Memory B cell (primary cell): ENCODE measurements around the gene CDH4.

Experiments
- ATAC-seq: fragments of 150-1000 bp; cut with Tn5 transposase; 2 replicates; pipeline ENCODE4 v1.10.0; 2021; ENCODE audit warnings: low read depth, mild to moderate bottlenecking, moderate library complexity
- DNase-seq, 2 donors: peaks; one replicate each; pipeline ENCODE4 v3.0.0; 2022; ENCODE audit warnings: low spot score in 2 of 2
- H3K27ac Mint-ChIP-seq: one replicate; pipeline ENCODE4 v1.8.0; 2022; ENCODE audit warnings: mild to moderate bottlenecking, moderate library complexity, mixed read lengths
- H3K27me3 Mint-ChIP-seq: one replicate; pipeline ENCODE4 v1.8.0; 2022; ENCODE audit warnings: mixed read lengths
- H3K36me3 Mint-ChIP-seq: one replicate; pipeline ENCODE4 v1.8.0; 2022; ENCODE audit warnings: mild to moderate bottlenecking, mixed read lengths
- H3K4me1 Mint-ChIP-seq: one replicate; pipeline ENCODE4 v1.8.0; 2022; ENCODE audit warnings: mixed read lengths
- H3K4me3 Mint-ChIP-seq: one replicate; pipeline ENCODE4 v1.8.0; 2022; ENCODE audit warnings: mild to moderate bottlenecking, moderate library complexity, mixed read lengths
- H3K9me3 Mint-ChIP-seq: one replicate; pipeline ENCODE4 v1.8.0; 2022; ENCODE audit warnings: mixed read lengths

The CDH4 gene

DNA sequence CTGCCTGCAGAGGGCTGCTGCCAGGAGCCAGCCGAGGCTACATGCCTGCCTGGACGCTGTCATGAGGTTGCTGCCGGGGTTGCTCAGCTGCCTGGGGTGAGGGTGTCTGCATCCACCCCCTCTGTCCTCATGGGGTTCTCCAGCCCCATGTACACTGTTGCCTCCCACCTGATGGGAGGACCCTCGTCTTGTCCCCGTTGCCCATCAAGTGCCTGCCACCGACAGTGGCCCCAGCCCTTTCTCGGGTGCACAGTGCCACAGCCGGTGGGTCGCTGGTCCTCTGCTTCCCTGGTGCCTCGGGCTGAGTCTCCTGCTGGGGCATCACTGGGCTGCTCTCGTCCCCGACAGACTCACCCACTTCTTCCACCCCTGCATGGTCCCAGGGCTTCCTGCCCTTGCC is 313.7 kb downstream of the CDH4 start:
- Mint-ChIP-seq H3K9me3 (peaks cover 2% of the 10 kb centered on the region), H3K4me1 (no peaks in the 10 kb centered on the region), H3K27me3 (peaks cover 1% of the 10 kb centered on the region), H3K27ac (no peak overlapping the region), H3K36me3 (no peaks in the 10 kb centered on the region), H3K4me3 (no peak overlapping the region)
- no peak for ATAC-seq
- no peak for DNase-seq

DNA sequence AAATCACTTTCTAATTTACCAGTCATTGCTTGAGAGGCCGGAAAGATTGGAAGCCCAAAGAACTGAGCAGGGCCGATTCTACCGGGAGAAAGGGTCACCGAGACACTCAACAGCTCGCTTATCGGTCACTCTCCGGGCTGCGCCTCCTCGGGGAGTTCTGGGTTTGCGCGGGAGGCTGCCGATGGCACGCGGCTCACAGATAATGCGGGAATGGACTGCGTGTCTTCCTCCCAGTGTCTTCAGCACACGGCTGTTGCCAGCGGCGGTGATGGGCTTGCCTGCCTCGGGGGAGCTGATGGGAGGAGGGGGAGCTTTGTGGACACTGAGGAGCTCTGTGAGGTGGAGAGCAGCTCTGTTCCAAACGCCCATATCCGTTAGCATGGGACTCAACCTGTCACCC is 314.6 kb downstream of the CDH4 start:
- H3K4me1 Mint-ChIP-seq, result no peaks in the 10 kb centered on the region
- H3K27me3 Mint-ChIP-seq, result peaks cover 1% of the 10 kb centered on the region
- ATAC-seq (no peak), DNase-seq (no peak)
- no peak overlapping the region for H3K4me3 Mint-ChIP-seq
- no peaks in the 10 kb centered on the region for H3K36me3 Mint-ChIP-seq
- H3K27ac Mint-ChIP-seq, result no peak overlapping the region
- peaks cover 2% of the 10 kb centered on the region for H3K9me3 Mint-ChIP-seq

GRCh38 chr20:61567204-61567603 is 315.1 kb downstream of the CDH4 start:
- ATAC-seq (no peak), DNase-seq (no peak)

GRCh38 chr20:61569825-61570224 is 317.8 kb downstream of the CDH4 start:
- Mint-ChIP-seq H3K9me3 (peaks cover 5% of the 10 kb centered on the region), H3K4me3 (no peak overlapping the region), H3K27ac (no peak overlapping the region), H3K4me1 (no peaks in the 10 kb centered on the region), H3K36me3 (peaks cover 2% of the 10 kb centered on the region), H3K27me3 (peaks cover 3% of the 10 kb centered on the region)
- no peak for DNase-seq
- no peak for ATAC-seq

More at GRCh38 chr20:61567204-61567603, 315.1 kb downstream of the CDH4 start:
- Mint-ChIP-seq H3K4me1 (no peaks in the 10 kb centered on the region), H3K36me3 (no peaks in the 10 kb centered on the region), H3K9me3 (peaks cover 2% of the 10 kb centered on the region), H3K27me3 (peaks cover 1% of the 10 kb centered on the region), H3K27ac (no peak overlapping the region), H3K4me3 (no peak overlapping the region)

- H3K27me3 Mint-ChIP-seq, result peaks cover 3% of the 10 kb centered on the region
- no peak for DNase-seq
- H3K36me3 Mint-ChIP-seq, result peaks cover 2% of the 10 kb centered on the region
Measured at GRCh38 chr20:61570646-61571195, 318.7 kb downstream of the CDH4 start.

DNA sequence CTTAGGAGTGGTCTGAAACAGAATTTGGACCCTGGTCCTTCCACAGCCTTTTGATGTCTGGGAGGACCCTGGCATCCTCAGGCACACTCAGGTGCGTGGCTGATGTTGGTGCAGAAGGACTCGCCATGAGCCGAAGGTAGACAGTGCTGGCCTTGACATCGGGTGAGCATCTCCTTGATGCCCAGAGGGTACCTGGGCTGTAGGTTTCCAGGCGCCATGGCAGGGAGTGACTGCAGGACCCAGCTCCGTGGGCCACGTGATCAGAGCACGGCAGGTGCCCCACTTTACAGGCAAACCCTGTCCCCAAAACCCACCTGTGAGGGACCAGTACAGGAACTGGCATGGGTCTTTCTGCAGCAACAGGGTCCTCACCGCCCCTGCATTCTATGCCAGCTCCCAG is 319.2 kb downstream of the CDH4 start:
- Mint-ChIP-seq H3K36me3 (peaks cover 2% of the 10 kb centered on the region), H3K27ac (no peak overlapping the region), H3K4me1 (no peaks in the 10 kb centered on the region), H3K4me3 (no peak overlapping the region), H3K27me3 (peaks cover 3% of the 10 kb centered on the region), H3K9me3 (peaks cover 5% of the 10 kb centered on the region)
- ATAC-seq (no peak), DNase-seq (no peak)

More at GRCh38 chr20:61570646-61571195, 318.7 kb downstream of the CDH4 start:
- H3K4me3 Mint-ChIP-seq, result no peak overlapping the region
- ATAC-seq, result no peak
- H3K4me1 Mint-ChIP-seq, result no peaks in the 10 kb centered on the region
- H3K9me3 Mint-ChIP-seq, result peaks cover 5% of the 10 kb centered on the region
- H3K27ac Mint-ChIP-seq, result no peak overlapping the region

- H3K4me1 Mint-ChIP-seq, result no peaks in the 10 kb centered on the region
- peaks cover 3% of the 10 kb centered on the region for H3K27me3 Mint-ChIP-seq
- ATAC-seq, result no peak
- peaks cover 2% of the 10 kb centered on the region for H3K36me3 Mint-ChIP-seq
- no peak overlapping the region for H3K27ac Mint-ChIP-seq
- no peak overlapping the region for H3K4me3 Mint-ChIP-seq
- DNase-seq, result no peak
- H3K9me3 Mint-ChIP-seq, result peaks cover 5% of the 10 kb centered on the region
Measured at GRCh38 chr20:61571916-61572711, 320.1 kb downstream of the CDH4 start.

DNA sequence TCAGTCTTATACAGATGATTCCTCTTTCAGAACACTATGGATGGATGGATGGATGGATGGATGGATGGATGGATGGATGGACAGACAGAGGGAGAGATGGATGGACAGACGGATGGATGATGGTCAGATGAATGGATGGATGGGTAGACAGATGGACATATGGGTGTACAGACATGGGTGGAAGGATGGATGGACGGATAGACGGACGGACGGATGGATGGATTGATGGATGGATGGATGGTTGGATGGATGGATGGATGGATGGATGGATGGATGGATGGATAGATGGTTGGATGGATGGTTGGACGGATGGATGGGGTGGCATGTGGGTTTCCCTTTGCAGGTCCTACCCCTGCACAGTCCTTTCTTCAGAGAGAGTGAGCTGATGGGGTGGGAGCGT is 320.7 kb downstream of the CDH4 start:
- DNase-seq, result no peak
- Mint-ChIP-seq H3K27me3 (peaks cover 3% of the 10 kb centered on the region), H3K4me3 (no peak overlapping the region), H3K9me3 (peaks cover 5% of the 10 kb centered on the region), H3K36me3 (peaks cover 2% of the 10 kb centered on the region), H3K4me1 (no peaks in the 10 kb centered on the region), H3K27ac (no peak overlapping the region)
- no peak for ATAC-seq

DNA sequence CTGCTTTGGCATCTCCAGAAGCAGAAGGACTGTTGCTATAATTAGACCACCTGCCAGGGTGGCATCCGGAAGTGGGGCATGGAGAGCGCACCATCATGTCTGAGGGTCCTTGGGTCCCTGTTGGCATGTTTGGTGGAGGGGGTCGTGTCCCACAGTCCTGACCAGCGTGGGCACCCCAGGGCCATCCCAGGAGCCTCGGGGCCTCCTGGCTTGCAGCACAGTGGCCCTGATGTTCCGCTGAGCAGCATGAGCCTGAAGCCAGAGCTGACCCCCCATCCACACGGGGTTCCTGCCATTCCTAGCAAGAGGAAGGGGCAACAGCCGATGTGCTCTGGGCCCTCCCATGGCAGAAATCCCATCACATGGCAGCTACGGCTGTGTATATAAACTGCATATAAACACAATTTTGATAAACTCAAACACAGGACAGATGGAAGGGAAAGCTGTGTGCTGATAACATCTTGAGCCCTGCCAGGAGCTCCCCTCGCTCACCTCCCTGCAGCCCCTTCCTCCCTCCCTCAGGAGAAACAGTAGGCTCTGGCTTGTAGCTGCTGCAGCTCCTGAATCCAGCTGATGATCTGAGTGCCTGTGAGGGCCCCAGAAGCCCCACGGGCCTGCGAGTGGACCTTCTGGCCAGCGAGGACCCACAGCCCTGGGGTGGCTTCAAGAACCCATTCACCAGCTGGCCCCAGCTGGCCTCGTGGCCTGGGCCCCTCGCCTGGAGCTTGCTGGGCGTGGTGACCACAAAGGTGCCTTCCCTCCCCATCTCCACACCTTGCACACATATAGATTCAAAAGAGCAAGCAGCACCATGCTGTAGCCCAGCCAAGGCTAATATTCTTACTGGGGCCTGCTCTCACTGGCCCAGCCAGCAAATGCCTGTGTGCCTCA is 321.6 kb downstream of the CDH4 start:
- Mint-ChIP-seq H3K27me3 (peaks cover 3% of the 10 kb centered on the region), H3K9me3 (peaks cover 5% of the 10 kb centered on the region), H3K27ac (no peak overlapping the region), H3K4me3 (no peak overlapping the region), H3K4me1 (no peaks in the 10 kb centered on the region), H3K36me3 (peaks cover 2% of the 10 kb centered on the region)
- no peak for DNase-seq
- no peak for ATAC-seq

DNA sequence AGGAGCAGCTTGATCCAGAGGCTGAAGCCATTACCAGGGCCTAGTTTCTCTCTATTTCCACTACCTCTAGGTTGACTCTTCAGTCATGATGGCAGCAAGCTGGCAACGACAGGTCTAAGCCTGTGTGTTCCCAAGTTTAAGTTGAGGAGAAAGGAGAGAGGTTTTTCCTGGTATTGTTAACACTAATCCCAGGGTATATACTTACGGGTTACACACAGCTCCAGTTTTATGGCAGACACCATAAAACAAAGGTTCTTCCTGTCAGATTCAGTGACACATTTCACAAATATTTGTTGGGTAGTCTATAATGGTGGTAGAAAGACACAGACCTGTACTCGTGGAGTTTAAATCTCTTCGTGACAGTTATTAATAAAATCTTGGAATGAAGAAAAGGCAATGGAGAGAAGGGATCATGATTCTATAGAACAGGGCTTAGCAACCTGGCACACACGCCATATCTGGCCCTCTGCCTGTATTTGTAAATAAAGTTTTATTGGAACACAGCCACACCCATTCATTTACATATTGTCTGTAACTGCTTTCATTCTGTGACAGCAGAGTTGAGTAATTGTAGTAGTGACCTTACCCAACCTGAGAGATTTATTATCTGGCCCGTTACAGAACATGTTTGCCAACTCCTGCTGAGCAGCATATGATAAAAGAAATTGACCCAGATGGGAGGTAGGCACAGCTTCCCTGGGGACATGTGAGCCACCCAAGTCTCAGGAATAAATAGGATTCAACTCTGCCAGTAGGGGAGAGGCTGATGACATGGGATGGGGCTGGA is 323.3 kb downstream of the CDH4 start:
- H3K36me3 Mint-ChIP-seq, result peaks cover 2% of the 10 kb centered on the region

DNA sequence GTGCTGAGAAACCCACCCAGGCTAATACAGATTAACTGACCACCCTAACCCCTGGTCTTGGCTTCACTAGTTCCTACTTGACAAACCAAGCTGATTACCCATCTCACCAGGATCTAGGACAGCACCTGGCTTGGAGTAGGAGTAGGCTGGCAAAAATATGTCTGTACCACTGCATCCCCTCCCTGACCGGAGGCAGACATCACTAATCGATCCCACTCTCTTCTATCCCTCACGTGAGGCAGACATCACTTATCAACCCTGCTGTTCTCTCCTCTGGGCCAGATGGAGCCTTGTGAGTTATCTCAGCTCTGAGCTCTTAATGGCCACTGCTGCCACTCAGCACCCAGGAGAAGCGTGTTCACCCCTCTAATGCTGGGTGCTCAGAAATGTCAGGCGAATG is 324.3 kb downstream of the CDH4 start:
- H3K27me3 Mint-ChIP-seq, result peaks cover 3% of the 10 kb centered on the region
- no peaks in the 10 kb centered on the region for H3K4me1 Mint-ChIP-seq
- ATAC-seq (no peak), DNase-seq (no peak)
- H3K36me3 Mint-ChIP-seq, result peaks cover 2% of the 10 kb centered on the region
- peaks cover 3% of the 10 kb centered on the region for H3K9me3 Mint-ChIP-seq
- H3K27ac Mint-ChIP-seq, result no peak overlapping the region
- H3K4me3 Mint-ChIP-seq, result no peak overlapping the region

More for the DNA sequence above, 323.3 kb downstream of the CDH4 start:
- DNase-seq (no peak), ATAC-seq (no peak)
- H3K4me3 Mint-ChIP-seq, result no peak overlapping the region
- H3K27me3 Mint-ChIP-seq, result peaks cover 3% of the 10 kb centered on the region
- no peaks in the 10 kb centered on the region for H3K4me1 Mint-ChIP-seq
- H3K27ac Mint-ChIP-seq, result no peak overlapping the region
- H3K9me3 Mint-ChIP-seq, result peaks cover 3% of the 10 kb centered on the region

GRCh38 chr20:61577065-61577464 is 325.0 kb downstream of the CDH4 start:
- H3K27ac Mint-ChIP-seq, result no peak overlapping the region
- DNase-seq (no peak), ATAC-seq (no peak)
- H3K27me3 Mint-ChIP-seq, result peaks cover 3% of the 10 kb centered on the region
- H3K9me3 Mint-ChIP-seq, result peaks cover 3% of the 10 kb centered on the region
- H3K36me3 Mint-ChIP-seq, result peaks cover 2% of the 10 kb centered on the region
- no peaks in the 10 kb centered on the region for H3K4me1 Mint-ChIP-seq
- no peak overlapping the region for H3K4me3 Mint-ChIP-seq

DNA sequence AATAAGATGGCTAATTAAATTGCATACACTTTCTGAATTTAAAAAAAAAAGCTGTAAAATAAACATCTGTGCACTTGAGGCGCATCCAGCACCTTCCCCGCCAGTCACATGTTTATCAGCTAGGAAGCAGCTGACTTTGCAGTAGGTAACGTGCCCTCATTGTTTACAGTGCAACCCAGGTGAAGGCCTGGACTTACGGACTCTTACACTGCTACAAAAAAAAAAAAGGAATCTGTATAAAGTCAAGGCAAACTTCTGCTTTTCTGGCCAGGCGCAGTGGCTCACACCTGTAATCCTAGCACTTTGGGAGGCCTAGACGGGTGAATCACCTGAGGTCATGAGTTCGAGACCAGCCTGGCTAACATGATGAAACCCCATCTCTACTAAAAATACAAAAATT is 327.8 kb downstream of the CDH4 start:
- Mint-ChIP-seq H3K4me3 (no peak overlapping the region), H3K27me3 (peaks cover 3% of the 10 kb centered on the region), H3K4me1 (no peaks in the 10 kb centered on the region), H3K27ac (no peak overlapping the region), H3K36me3 (no peaks in the 10 kb centered on the region), H3K9me3 (no peaks in the 10 kb centered on the region)
- DNase-seq (no peak), ATAC-seq (no peak)
